ENCODE data around the gene CEACAM7. TPM values are rescaled to one million over a fixed set of nuclear protein-coding genes. Genes with fewer than 3 reads are reported as not detected.

The CEACAM7 gene
- total RNA-seq, 1 experiment from 2014 or later = not detected

DNA sequence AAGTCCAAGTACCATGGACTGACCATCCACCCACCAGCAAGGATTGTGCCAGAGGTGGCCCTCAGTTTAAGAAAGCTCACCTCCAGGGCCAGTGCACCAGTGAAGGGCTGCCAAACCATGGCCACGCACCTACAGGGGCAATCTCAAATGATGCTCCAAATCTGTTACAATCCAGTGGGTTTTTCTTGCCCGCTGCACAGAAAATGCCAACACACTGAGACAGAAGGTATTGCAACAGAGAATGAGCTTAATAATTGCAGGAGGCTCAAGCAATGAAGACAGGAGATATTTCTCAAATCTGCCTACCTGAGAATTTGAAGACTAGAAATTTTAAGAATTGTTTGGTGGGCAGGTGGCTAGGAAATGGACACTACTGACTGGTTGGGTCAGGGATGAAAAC is 22.0 kb downstream of the CEACAM7 start:
- no CpG with 5 or more reads among the region's 2 CpGs for WGBS (ENCODE audit: extremely low coverage, insufficient read length, low lambda C conversion rate)
- no peak overlapping the region for H3K4ac ChIP-seq (ENCODE audit: low read depth, low read length)
- H3K79me1 ChIP-seq (ENCODE audit: insufficient read depth, low read depth, low read length, poor library complexity, severe bottlenecking) = no peaks in the 10 kb centered on the region
- no peak overlapping the region for H2BK5ac ChIP-seq (ENCODE audit: insufficient read length, low read length)
- no peak overlapping the region for H3K27ac ChIP-seq (ENCODE audit: insufficient read length, low read depth, low read length)
- no peaks in the 10 kb centered on the region for H3K27me3 ChIP-seq (ENCODE audit: insufficient read depth, low read length)
- no peak overlapping the region for H2BK20ac ChIP-seq (ENCODE audit: low read depth, low read length, poor library complexity, severe bottlenecking)
- no peak overlapping the region for H3K56ac ChIP-seq (ENCODE audit: insufficient read length, low read depth, low read length)
- H2AK5ac ChIP-seq (ENCODE audit: insufficient read length, low read length) = no peak overlapping the region
- no peak overlapping the region for H3T11ph ChIP-seq (ENCODE audit: low read length)
- no peak overlapping the region for H4K5ac ChIP-seq (ENCODE audit: insufficient read length, low read depth, low read length)
- H3K23me2 ChIP-seq (ENCODE audit: insufficient read length, low read depth, low read length, poor library complexity, severe bottlenecking) = no peaks in the 10 kb centered on the region
- H3K4me3 Mint-ChIP-seq = no peak overlapping the region
- H3K14ac ChIP-seq (ENCODE audit: insufficient read depth, low read length) = no peak overlapping the region
- no peak overlapping the region for H3K23ac ChIP-seq (ENCODE audit: insufficient read length, low read depth, low read length)
- no peak overlapping the region for H2BK12ac ChIP-seq (ENCODE audit: insufficient read length, low read depth, low read length)
- H3K4me1 Mint-ChIP-seq = no peaks in the 10 kb centered on the region
- H2BK120ac ChIP-seq (ENCODE audit: low read depth, low read length, poor library complexity, severe bottlenecking) = no peak overlapping the region
- no peak overlapping the region for H4K8ac ChIP-seq (replicated peaks; ENCODE audit: insufficient read length, low read depth, low read length)
- no peaks in the 10 kb centered on the region; the same call in none of the 2 replicates for H3K27me3 Mint-ChIP-seq (ENCODE audit: low read depth)
- no peaks in the 10 kb centered on the region for H3K4me1 ChIP-seq (ENCODE audit: insufficient read depth, low read length)
- peaks cover 0 to 39% (median 4%) of the 10 kb centered on the region in 3 experiments; a peak in 3 of 7 replicates for H3K36me3 Mint-ChIP-seq (ENCODE audit: insufficient read depth in 1 of 3, low read depth in 3 of 3)
- H3K27ac Mint-ChIP-seq = no peak overlapping the region; a peak in 1 of 7 replicates
- TF ChIP-seq, protein P1, sequence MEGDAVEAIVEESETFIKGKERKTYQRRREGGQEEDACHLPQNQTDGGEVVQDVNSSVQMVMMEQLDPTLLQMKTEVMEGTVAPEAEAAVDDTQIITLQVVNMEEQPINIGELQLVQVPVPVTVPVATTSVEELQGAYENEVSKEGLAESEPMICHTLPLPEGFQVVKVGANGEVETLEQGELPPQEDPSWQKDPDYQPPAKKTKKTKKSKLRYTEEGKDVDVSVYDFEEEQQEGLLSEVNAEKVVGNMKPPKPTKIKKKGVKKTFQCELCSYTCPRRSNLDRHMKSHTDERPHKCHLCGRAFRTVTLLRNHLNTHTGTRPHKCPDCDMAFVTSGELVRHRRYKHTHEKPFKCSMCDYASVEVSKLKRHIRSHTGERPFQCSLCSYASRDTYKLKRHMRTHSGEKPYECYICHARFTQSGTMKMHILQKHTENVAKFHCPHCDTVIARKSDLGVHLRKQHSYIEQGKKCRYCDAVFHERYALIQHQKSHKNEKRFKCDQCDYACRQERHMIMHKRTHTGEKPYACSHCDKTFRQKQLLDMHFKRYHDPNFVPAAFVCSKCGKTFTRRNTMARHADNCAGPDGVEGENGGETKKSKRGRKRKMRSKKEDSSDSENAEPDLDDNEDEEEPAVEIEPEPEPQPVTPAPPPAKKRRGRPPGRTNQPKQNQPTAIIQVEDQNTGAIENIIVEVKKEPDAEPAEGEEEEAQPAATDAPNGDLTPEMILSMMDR (conservative IDR thresholded peaks at IDR 0.05) = no peak
- H4K20me1 ChIP-seq (ENCODE audit: control insufficient read depth, insufficient read depth, insufficient read length) = no peaks in the 10 kb centered on the region
- peaks cover 93 to 99% of the 10 kb centered on the region in 2 experiments for H3K9me3 Mint-ChIP-seq
- no peak overlapping the region for H2BK15ac ChIP-seq (ENCODE audit: low read depth, low read length)
- no peak for DNase-seq
- no peak overlapping the region for H3K4me2 ChIP-seq (ENCODE audit: insufficient read depth, insufficient read length, low read length)
- H3K9ac ChIP-seq (ENCODE audit: extremely low read depth, insufficient read length, low read length) = no peak overlapping the region
- H2AFZ ChIP-seq (ENCODE audit: low read length) = no peak overlapping the region
- H4K91ac ChIP-seq (ENCODE audit: insufficient read length, low read depth, low read length) = no peak overlapping the region
- no peak overlapping the region for H3K18ac ChIP-seq (ENCODE audit: insufficient read length, low read depth, low read length)
- no peaks in the 10 kb centered on the region for H3K79me2 ChIP-seq (ENCODE audit: insufficient read depth, low read length)
- H3K9me3 ChIP-seq (ENCODE audit: control insufficient read depth, low read depth, low read length) = peaks cover 42% of the 10 kb centered on the region
